B cell (primary cell): ENCODE results near the gene MAD2L1BP. TPM values are rescaled to one million over a fixed set of nuclear protein-coding genes. Genes with fewer than 3 reads are reported as not detected.

Experiments
- ATAC-seq: fragments of 200-7000 bp; cut with Tn5 transposase; one replicate; pipeline ENCODE4 v1.10.0; 2021; ENCODE audit warnings: low read depth, mild to moderate bottlenecking, moderate number of reproducible peaks, moderate library complexity
- CTCF ChIA-PET: fragments of 350-600 bp; sonication (Branson Sonifier 250); formaldehyde crosslinking; loops from one replicate; lab custom pipeline; 2021; ENCODE audit warnings: antibody characterized with exemption, inconsistent platforms; lab: Charles Lee
- POLR2A ChIA-PET: fragments of 350-600 bp; sonication (Branson Sonifier 250); formaldehyde crosslinking; loops from one replicate; lab custom pipeline; 2021; ENCODE audit warnings: antibody characterized with exemption; lab: Charles Lee
- DNase-seq: peaks from one replicate; pipeline ENCODE4 v3.0.0; 2013
- H2AFZ ChIP-seq: 2 replicates; pipeline ENCODE4 v1.6.1; 2012; ENCODE audit warnings: mild to moderate bottlenecking, low read depth, low read length; ENCODE audit not compliant: insufficient read depth, poor library complexity, severe bottlenecking
- H3K27ac ChIP-seq, 2 donors: 1 replicate in 1 of 2; 2 replicates in 1 of 2; pipeline ENCODE4 v1.5.1; 2012 to 2013; ENCODE audit warnings: low read length in 2 of 2, mild to moderate bottlenecking in 2 of 2, moderate library complexity in 1 of 2
- H3K27me3 ChIP-seq, 4 experiments: fragments of 200-600 bp in 1 of 4; sonication (generic) in 1 of 4; replicated peaks in 1 of 4; 1 replicate in 2 of 4; 2 replicates in 2 of 4; pipeline versions ENCODE4 v1.6.1 to v1.7.0; 2013 to 2016; ENCODE audit warnings: low read length in 3 of 4, mild to moderate bottlenecking in 2 of 4, mixed read lengths in 1 of 4, moderate library complexity in 1 of 4; ENCODE audit not compliant: insufficient read depth in 4 of 4, control insufficient read depth in 3 of 4; ENCODE audit errors: control extremely low read depth in 1 of 4
- H3K36me3 ChIP-seq, 2 experiments: replicated peaks in 1 of 2; 1 replicate in 1 of 2; 2 replicates in 1 of 2; pipeline versions ENCODE4 v1.6.1 to v1.7.1; 2013; ENCODE audit warnings: low read length in 1 of 2; ENCODE audit not compliant: insufficient read depth in 2 of 2, control insufficient read depth in 1 of 2; ENCODE audit errors: control extremely low read depth in 1 of 2, extremely low read depth in 1 of 2
- H3K4me1 ChIP-seq, 2 donors: fragments of 200-600 bp in 1 of 2; sonication (generic) in 1 of 2; 1 replicate in 1 of 2; 2 replicates in 1 of 2; pipeline versions ENCODE4 v1.5.1 to v1.6.1; 2013 to 2017; ENCODE audit warnings: low read length in 2 of 2; ENCODE audit not compliant: control insufficient read depth in 2 of 2, insufficient read depth in 2 of 2
- H3K4me2 ChIP-seq: replicated peaks from 2 replicates; pipeline ENCODE3; 2012; ENCODE audit warnings: mild to moderate bottlenecking, low read depth, low read length; ENCODE audit not compliant: poor library complexity, severe bottlenecking
- H3K4me3 ChIP-seq, 5 experiments: fragments of 200-600 bp in 1 of 5; sonication (generic) in 1 of 5; 1 replicate in 3 of 5; 2 replicates in 2 of 5; pipeline versions ENCODE4 v1.5.1 to v1.7.0; 2011 to 2016; ENCODE audit warnings: low read length in 4 of 5, mild to moderate bottlenecking in 4 of 5, low read depth in 2 of 5, control low read depth in 1 of 5, moderate library complexity in 1 of 5; ENCODE audit not compliant: insufficient read depth in 1 of 5; ENCODE audit errors: control extremely low read depth in 1 of 5, extremely low read depth in 1 of 5
- H3K79me2 ChIP-seq: fragments of 200-600 bp; sonication (generic); one replicate; pipeline ENCODE4 v1.6.0; 2016; ENCODE audit warnings: low read length; ENCODE audit not compliant: control insufficient read depth, insufficient read depth
- H3K9ac ChIP-seq: fragments of 200-600 bp; sonication (generic); 2 replicates; pipeline ENCODE4 v1.6.1; 2017; ENCODE audit warnings: mild to moderate bottlenecking, low read length, moderate library complexity
- H3K9me3 ChIP-seq, 3 donors: one replicate each; pipeline versions ENCODE4 v1.6.1 to v1.7.1; 2013; ENCODE audit warnings: low read length in 2 of 3; ENCODE audit not compliant: control insufficient read depth in 2 of 3, insufficient read depth in 1 of 3; ENCODE audit errors: control extremely low read depth in 1 of 3
- H4K20me1 ChIP-seq: 2 replicates; pipeline ENCODE4 v1.6.0; 2012; ENCODE audit warnings: mild to moderate bottlenecking, low read length; ENCODE audit not compliant: insufficient read depth, control insufficient read depth, poor library complexity, severe bottlenecking
- H3K27ac Mint-ChIP-seq: one replicate; pipeline ENCODE4 v1.8.0; 2021; ENCODE audit warnings: mixed read lengths
- H3K27me3 Mint-ChIP-seq: one replicate; pipeline ENCODE4 v1.8.0; 2021; ENCODE audit warnings: mixed read lengths
- H3K4me1 Mint-ChIP-seq: one replicate; pipeline ENCODE4 v1.8.0; 2021; ENCODE audit warnings: mixed read lengths
- H3K4me3 Mint-ChIP-seq: one replicate; pipeline ENCODE4 v1.8.0; 2021; ENCODE audit warnings: mixed read lengths
- H3K9me3 Mint-ChIP-seq: one replicate; pipeline ENCODE4 v1.8.0; 2022; ENCODE audit warnings: mixed read lengths; ENCODE audit not compliant: insufficient read depth
- CTCF ChIP-seq: fragments of 200-600 bp; IDR thresholded peaks from one replicate; pipeline ENCODE4 v1.8.0; 2022; ENCODE audit warnings: antibody characterized with exemption, mild to moderate bottlenecking
- EZH2 ChIP-seq: IDR thresholded peaks from 2 replicates; pipeline ENCODE4 v1.6.1; 2012; ENCODE audit warnings: borderline replicate concordance, low read depth, mild to moderate bottlenecking, moderate library complexity, low read length; ENCODE audit not compliant: insufficient read depth, poor library complexity, severe bottlenecking
- WGBS: methylation state at CpG from one replicate; pipeline ENCODE4 v1.1.5; 2013; ENCODE audit warnings: missing lambda C conversion rate; ENCODE audit not compliant: insufficient coverage; 5-methylcytosine and 5-hydroxymethylcytosine counted together
- intact Hi-C: fragments of 100-400 bp; cut with micrococcal nuclease; formaldehyde crosslinking; loops from one replicate; pipeline ENCODE4 v1.10.0; 2022
- polyA plus RNA-seq: library from polyadenylated mRNA; depleted of rRNA; stranded (reverse); fragments of >200 nt; gene quantifications from 2 replicates; pipeline ENCODE4 v1.2.3, GENCODE V29; 2012
- total RNA-seq, 2 donors: library from RNA; stranded (reverse); fragments of 120-200 nt in 1 of 2; gene quantifications; 1 replicate in 1 of 2; 2 replicates in 1 of 2; pipeline versions ENCODE4 v1.2.3 to v1.2.4, GENCODE V29; 2013 to 2022

MAD2L1BP gene
- total and polyA plus RNA-seq, 2 donors (not counting 1 experiment from before 2014, with no cell fraction given): 32.7 to 35.4 TPM

- H3K9me3 Mint-ChIP-seq: no peaks in the 10 kb centered on the region
- TF ChIP-seq EZH2 (no peak), CTCF (no peak)
- ATAC-seq (no peak), DNase-seq (no peak)
- CTCF ChIA-PET: interaction anchor here (1.2 to 7.9 kb wide), 10 partner anchors 9 to 644 kb away, joined by 3 to 102 read pairs (median 16); partner anchors contain the start of genes AARS2 and GTPBP2
- H3K4me2 ChIP-seq: no peak overlapping the region
- no peak overlapping the region for H3K4me3 Mint-ChIP-seq
- peaks cover 2 to 28% of the 10 kb centered on the region in 2 experiments for H3K36me3 ChIP-seq
- H3K9ac ChIP-seq: no peak overlapping the region
- no peak overlapping the region for H3K27ac ChIP-seq
- H3K4me1 Mint-ChIP-seq: peaks cover 19% of the 10 kb centered on the region
- intact Hi-C loops: loop anchor here (5.0 kb wide), 2 partner anchors 42 to 53 kb away; partner anchors contain the start of gene GTPBP2
- H3K4me3 ChIP-seq: no peak overlapping the region
- no peak overlapping the region for H3K27ac Mint-ChIP-seq
- 89% methylated on average over 13 of the region's 15 CpGs for WGBS
- peaks cover 13 to 15% of the 10 kb centered on the region in 2 donors for H3K4me1 ChIP-seq
- POLR2A ChIA-PET: interaction anchor here (0.5 kb wide), 1 partner anchor 35 kb away, joined by 4 read pairs; no protein-coding TSS in a partner anchor
- H3K27me3 Mint-ChIP-seq: no peaks in the 10 kb centered on the region
- no peaks in the 10 kb centered on the region for H4K20me1 ChIP-seq
- H3K27me3 ChIP-seq: no peaks in the 10 kb centered on the region
- no peaks in the 10 kb centered on the region for H3K9me3 ChIP-seq
- H3K79me2 ChIP-seq: no peaks in the 10 kb centered on the region
- no peak overlapping the region for H2AFZ ChIP-seq
Observed at GRCh38 chr6:43669050-43669921, 33.6 kb downstream of the MAD2L1BP start.
